WTC11 (cell line): ENCODE data around the gene FHOD3. TPM values are rescaled to one million over a fixed set of nuclear protein-coding genes. Genes with fewer than 3 reads are reported as not detected.

Experiments
- ATAC-seq: fragments of 200-7000 bp; cut with Tn5 transposase; 2 replicates; pipeline ENCODE4 v1.10.0; 2021; ENCODE audit warnings: mild to moderate bottlenecking, moderate library complexity
- CTCF ChIA-PET: fragments of 300-600 bp; sonication (Branson Sonifier 250); formaldehyde crosslinking; loops from one replicate; lab custom pipeline; 2021; ENCODE audit warnings: antibody characterized with exemption; lab: Charles Lee
- POLR2A ChIA-PET: fragments of 350-600 bp; sonication (Branson Sonifier 250); formaldehyde crosslinking; loops from one replicate; lab custom pipeline; 2021; ENCODE audit warnings: antibody characterized with exemption; lab: Charles Lee
- DNase-seq: peaks from one replicate; pipeline ENCODE4 v3.0.0; 2021; ENCODE audit warnings: low spot score
- H3K27ac Mint-ChIP-seq: 2 replicates; pipeline ENCODE4 v1.8.0; 2021; ENCODE audit warnings: mixed read lengths
- H3K27me3 Mint-ChIP-seq: 2 replicates; pipeline ENCODE4 v1.8.0; 2021; ENCODE audit warnings: low read depth, mild to moderate bottlenecking, moderate library complexity, mixed read lengths
- H3K36me3 Mint-ChIP-seq: 2 replicates; pipeline ENCODE4 v1.8.0; 2021; ENCODE audit warnings: mixed read lengths
- H3K4me1 Mint-ChIP-seq: 2 replicates; pipeline ENCODE4 v1.8.0; 2022; ENCODE audit warnings: mixed read lengths
- H3K4me3 Mint-ChIP-seq: 2 replicates; pipeline ENCODE4 v1.8.0; 2021; ENCODE audit warnings: mild to moderate bottlenecking, moderate library complexity, mixed read lengths
- H3K9me3 Mint-ChIP-seq: 2 replicates; pipeline ENCODE4 v1.8.0; 2021; ENCODE audit warnings: mixed read lengths
- FOXK1 ChIP-seq: sonication (generic); formaldehyde crosslinking; IDR thresholded peaks from 2 replicates; pipeline ENCODE4 v1.8.0; 2022; ENCODE audit warnings: mild to moderate bottlenecking, moderate library complexity, missing genetic modification reagents
- IRF2 ChIP-seq: sonication (generic); formaldehyde crosslinking; IDR thresholded peaks from 2 replicates; pipeline ENCODE4 v1.8.0; 2022; ENCODE audit warnings: low read depth, missing genetic modification reagents, borderline replicate concordance
- NFATC4 ChIP-seq: fragments of 250-450 bp; sonication (Bioruptor Pico); IDR thresholded peaks from 2 replicates; pipeline ENCODE4 v1.9.0; 2021; ENCODE audit warnings: mild to moderate bottlenecking
- NR3C1 ChIP-seq: sonication (generic); formaldehyde crosslinking; conservative IDR thresholded peaks from 2 replicates; pipeline ENCODE4 v1.8.1; 2023; ENCODE audit warnings: low read depth, mild to moderate bottlenecking, missing genetic modification reagents
- PRRX2 ChIP-seq: fragments of 250-450 bp; sonication (Bioruptor Pico); IDR thresholded peaks from 2 replicates; pipeline ENCODE4 v1.8.0; 2021; ENCODE audit warnings: mild to moderate bottlenecking
- TCF7 ChIP-seq: sonication (generic); formaldehyde crosslinking; IDR thresholded peaks from 2 replicates; pipeline ENCODE4 v1.8.0; 2022; ENCODE audit warnings: mild to moderate bottlenecking, low read depth, missing genetic modification reagents, moderate library complexity
- ZNF138 ChIP-seq: sonication (generic); formaldehyde crosslinking; conservative IDR thresholded peaks from 2 replicates; pipeline ENCODE4 v1.8.1; 2022; ENCODE audit warnings: mild to moderate bottlenecking, moderate library complexity, missing genetic modification reagents
- ZNF263 ChIP-seq: sonication (generic); formaldehyde crosslinking; IDR thresholded peaks from 2 replicates; pipeline ENCODE4 v1.8.1; 2022; ENCODE audit warnings: low read depth, mild to moderate bottlenecking, moderate library complexity, missing genetic modification reagents
- ZNF416 ChIP-seq: fragments of 250-450 bp; sonication (Bioruptor Pico); IDR thresholded peaks from 2 replicates; pipeline ENCODE4 v1.9.0; 2021; ENCODE audit warnings: mild to moderate bottlenecking, inconsistent platforms
- total RNA-seq: library from RNA; stranded (reverse); gene quantifications from 3 replicates; pipeline ENCODE4 v1.2.3, GENCODE V29; 2021
- TF ChIP-seq, protein P1 (sequence below): fragments of 250-450 bp; sonication (Bioruptor Pico); conservative IDR thresholded peaks from 2 replicates; pipeline ENCODE4 v1.9.0; 2021; ENCODE audit warnings: mild to moderate bottlenecking
- TF ChIP-seq, protein P2 (sequence below): sonication (generic); formaldehyde crosslinking; IDR thresholded peaks from 2 replicates; pipeline ENCODE4 v1.8.0; 2022; ENCODE audit warnings: mild to moderate bottlenecking, missing genetic modification reagents
- TF ChIP-seq, protein P3 (sequence below): fragments of 250-450 bp; sonication (Bioruptor Pico); IDR thresholded peaks from 2 replicates; pipeline ENCODE4 v1.8.0; 2021; ENCODE audit warnings: mild to moderate bottlenecking
- TF ChIP-seq, protein P4 (sequence below): sonication (generic); formaldehyde crosslinking; IDR thresholded peaks from 2 replicates; pipeline ENCODE4 v1.8.1; 2022; ENCODE audit warnings: low read depth, missing genetic modification reagents, borderline replicate concordance
- TF ChIP-seq, protein P5 (sequence below): sonication (generic); formaldehyde crosslinking; IDR thresholded peaks from 2 replicates; pipeline ENCODE4 v1.8.0; 2022; ENCODE audit warnings: mild to moderate bottlenecking, missing genetic modification reagents
- TF ChIP-seq, protein P6 (sequence below): fragments of 250-450 bp; sonication (Bioruptor Pico); IDR thresholded peaks from 2 replicates; pipeline ENCODE4 v1.9.0; 2021; ENCODE audit warnings: moderate library complexity, mild to moderate bottlenecking, inconsistent platforms, borderline replicate concordance
- TF ChIP-seq, protein P7 (sequence below): sonication (generic); formaldehyde crosslinking; IDR thresholded peaks from 2 replicates; pipeline ENCODE4 v1.8.0; 2023; ENCODE audit warnings: missing genetic modification reagents, mild to moderate bottlenecking, borderline replicate concordance

FHOD3 gene
- total RNA-seq, 1 experiment from 2014 or later: 3.8 TPM

DNA sequence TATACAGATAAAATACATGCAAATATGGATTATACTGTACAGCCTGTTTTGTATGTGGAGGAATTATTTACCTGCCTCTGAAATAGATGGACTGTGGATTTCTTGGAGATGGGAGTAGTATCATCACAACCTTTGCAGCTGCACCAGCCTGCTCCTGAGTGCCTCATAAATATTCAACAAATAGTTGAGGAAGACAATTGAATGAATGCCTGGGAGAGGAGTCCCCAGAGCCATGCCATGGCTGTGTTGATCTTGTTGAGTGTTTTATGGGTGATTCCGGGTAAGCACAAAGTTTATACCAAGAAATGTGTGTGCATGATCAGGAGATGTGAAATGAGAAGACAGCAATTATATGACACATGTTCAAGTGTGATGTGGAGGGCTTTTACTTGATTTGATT lies 225.0 kb downstream of the FHOD3 start:
- peaks cover 17% of the 10 kb centered on the region for H3K4me1 Mint-ChIP-seq
- no peaks in the 10 kb centered on the region for H3K27me3 Mint-ChIP-seq
- H3K9me3 Mint-ChIP-seq: 0 out of 2 replicates have a peak, but pooled peaks cover 7% of the 10 kb centered on the region
- H3K27ac Mint-ChIP-seq: no peak overlapping the region
- H3K36me3 Mint-ChIP-seq: no peaks in the 10 kb centered on the region
- DNase-seq (no peak), ATAC-seq (peak; percentile 86)
- POLR2A ChIA-PET: no interaction called here
- TF ChIP-seq IRF2 (CRISPR knock-in tag): no peak
- TF ChIP-seq FOXK1: no peak
- no peak for TF ChIP-seq NR3C1 (CRISPR knock-in tag)
- TF ChIP-seq, protein P1, sequence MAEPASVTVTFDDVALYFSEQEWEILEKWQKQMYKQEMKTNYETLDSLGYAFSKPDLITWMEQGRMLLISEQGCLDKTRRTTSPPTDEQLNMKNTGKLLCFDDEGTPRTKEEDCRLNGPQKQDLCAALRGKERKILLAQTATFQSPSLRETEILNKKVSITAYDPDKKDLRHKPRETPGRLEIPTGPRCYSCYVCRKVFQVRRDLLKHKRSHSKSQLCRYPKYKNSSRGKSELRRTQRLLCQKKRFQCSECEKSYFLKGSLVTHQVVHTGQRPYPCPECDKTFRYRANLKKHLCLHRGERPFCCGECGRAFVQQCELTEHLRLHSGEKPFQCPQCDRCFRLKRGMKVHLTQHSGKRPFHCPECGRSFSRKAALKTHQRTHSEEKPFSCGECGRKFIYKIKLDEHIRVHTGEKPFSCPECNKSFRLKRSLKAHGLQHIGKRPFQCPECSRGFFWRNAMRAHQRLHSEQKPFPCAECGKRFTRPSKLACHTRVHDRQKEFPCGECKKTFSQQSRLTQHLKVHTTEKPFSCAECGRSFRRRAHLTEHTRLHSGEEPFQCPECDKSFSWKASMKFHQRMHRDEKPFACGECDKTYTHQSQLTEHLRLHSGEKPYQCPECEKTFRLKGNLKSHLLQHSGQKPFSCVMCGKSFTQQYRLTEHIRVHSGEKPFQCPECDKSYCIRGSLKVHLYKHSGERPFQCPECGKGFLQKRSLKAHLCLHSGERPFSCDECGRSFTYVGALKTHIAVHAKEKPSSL (CRISPR knock-in tag): no peak
- TF ChIP-seq, protein P2, sequence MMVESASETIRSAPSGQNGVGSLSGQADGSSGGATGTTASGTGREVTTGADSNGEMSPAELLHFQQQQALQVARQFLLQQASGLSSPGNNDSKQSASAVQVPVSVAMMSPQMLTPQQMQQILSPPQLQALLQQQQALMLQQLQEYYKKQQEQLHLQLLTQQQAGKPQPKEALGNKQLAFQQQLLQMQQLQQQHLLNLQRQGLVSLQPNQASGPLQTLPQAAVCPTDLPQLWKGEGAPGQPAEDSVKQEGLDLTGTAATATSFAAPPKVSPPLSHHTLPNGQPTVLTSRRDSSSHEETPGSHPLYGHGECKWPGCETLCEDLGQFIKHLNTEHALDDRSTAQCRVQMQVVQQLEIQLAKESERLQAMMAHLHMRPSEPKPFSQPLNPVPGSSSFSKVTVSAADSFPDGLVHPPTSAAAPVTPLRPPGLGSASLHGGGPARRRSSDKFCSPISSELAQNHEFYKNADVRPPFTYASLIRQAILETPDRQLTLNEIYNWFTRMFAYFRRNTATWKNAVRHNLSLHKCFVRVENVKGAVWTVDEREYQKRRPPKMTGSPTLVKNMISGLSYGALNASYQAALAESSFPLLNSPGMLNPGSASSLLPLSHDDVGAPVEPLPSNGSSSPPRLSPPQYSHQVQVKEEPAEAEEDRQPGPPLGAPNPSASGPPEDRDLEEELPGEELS (CRISPR knock-in tag): no peak
- TF ChIP-seq, all 79 proteins: peak for 0
- no peak overlapping the region for H3K4me3 Mint-ChIP-seq
- CTCF ChIA-PET: interaction anchor here (0.6 kb wide), 1 partner anchor 126 kb away, joined by 3 read pairs; no protein-coding TSS in a partner anchor

DNA sequence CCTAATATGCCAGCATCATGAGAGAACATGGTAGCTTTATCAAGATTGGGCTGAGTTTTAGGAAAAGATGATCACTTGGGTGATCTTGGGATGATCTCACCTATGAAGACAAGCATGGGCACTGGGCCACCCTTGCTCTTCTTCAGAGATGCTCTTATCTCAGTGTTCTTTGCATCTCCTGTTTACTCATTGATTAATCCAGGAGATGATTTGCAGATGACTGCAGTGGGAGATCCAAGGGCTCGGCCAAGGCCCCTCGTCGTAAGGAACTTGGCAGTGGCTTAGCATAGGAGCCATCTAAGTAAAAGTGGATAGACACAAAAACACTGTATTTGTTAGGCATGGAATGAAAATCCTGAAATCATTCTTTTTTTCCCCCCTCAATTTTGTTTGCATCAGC lies 228.4 kb downstream of the FHOD3 start:
- Mint-ChIP-seq H3K36me3 (no peaks in the 10 kb centered on the region), H3K4me1 (peaks cover 28% of the 10 kb centered on the region), H3K4me3 (no peak overlapping the region), H3K27me3 (no peaks in the 10 kb centered on the region), H3K27ac (no peak overlapping the region), H3K9me3 (0 out of 2 replicates have a peak, but pooled peaks cover 7% of the 10 kb centered on the region)
- ChIA-PET POLR2A (no interaction called here), CTCF (no interaction called here)
- TF ChIP-seq PRRX2 (CRISPR knock-in tag): no peak
- TF ChIP-seq NFATC4 (CRISPR knock-in tag): no peak
- TF ChIP-seq NR3C1 (CRISPR knock-in tag): no peak
- TF ChIP-seq ZNF416: no peak
- TF ChIP-seq, protein P3, sequence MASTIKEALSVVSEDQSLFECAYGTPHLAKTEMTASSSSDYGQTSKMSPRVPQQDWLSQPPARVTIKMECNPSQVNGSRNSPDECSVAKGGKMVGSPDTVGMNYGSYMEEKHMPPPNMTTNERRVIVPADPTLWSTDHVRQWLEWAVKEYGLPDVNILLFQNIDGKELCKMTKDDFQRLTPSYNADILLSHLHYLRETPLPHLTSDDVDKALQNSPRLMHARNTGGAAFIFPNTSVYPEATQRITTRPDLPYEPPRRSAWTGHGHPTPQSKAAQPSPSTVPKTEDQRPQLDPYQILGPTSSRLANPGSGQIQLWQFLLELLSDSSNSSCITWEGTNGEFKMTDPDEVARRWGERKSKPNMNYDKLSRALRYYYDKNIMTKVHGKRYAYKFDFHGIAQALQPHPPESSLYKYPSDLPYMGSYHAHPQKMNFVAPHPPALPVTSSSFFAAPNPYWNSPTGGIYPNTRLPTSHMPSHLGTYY: no peak
- no peak for DNase-seq
- no peak for ATAC-seq

DNA sequence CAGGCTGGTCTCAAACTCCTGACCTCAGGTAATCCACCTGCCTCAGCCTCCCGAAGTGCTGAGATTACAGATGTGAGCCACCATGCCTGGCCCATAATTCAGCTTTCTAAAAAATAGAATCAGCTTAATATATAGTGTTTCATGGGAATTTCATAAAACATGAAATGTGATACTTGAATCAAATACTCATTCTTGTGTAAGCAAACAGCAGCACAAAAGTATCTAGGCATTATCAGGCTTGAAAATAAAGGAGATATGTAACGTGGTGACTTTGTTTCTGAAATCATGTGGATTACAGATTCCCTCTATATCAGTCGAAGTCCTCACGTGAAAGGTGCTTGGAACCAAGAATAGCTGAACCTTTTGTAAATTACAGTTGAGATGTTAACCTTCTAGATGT lies 229.1 kb downstream of the FHOD3 start:
- Mint-ChIP-seq H3K36me3 (no peaks in the 10 kb centered on the region), H3K27ac (no peak overlapping the region), H3K4me3 (no peak overlapping the region), H3K27me3 (no peaks in the 10 kb centered on the region), H3K4me1 (peaks cover 28% of the 10 kb centered on the region), H3K9me3 (0 out of 2 replicates have a peak, but pooled peaks cover 4% of the 10 kb centered on the region)
- CTCF ChIA-PET: no interaction called here
- DNase-seq (no peak), ATAC-seq (no peak)
- no peak for TF ChIP-seq ZNF138
- TF ChIP-seq, protein P4, sequence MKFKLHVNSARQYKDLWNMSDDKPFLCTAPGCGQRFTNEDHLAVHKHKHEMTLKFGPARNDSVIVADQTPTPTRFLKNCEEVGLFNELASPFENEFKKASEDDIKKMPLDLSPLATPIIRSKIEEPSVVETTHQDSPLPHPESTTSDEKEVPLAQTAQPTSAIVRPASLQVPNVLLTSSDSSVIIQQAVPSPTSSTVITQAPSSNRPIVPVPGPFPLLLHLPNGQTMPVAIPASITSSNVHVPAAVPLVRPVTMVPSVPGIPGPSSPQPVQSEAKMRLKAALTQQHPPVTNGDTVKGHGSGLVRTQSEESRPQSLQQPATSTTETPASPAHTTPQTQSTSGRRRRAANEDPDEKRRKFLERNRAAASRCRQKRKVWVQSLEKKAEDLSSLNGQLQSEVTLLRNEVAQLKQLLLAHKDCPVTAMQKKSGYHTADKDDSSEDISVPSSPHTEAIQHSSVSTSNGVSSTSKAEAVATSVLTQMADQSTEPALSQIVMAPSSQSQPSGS (CRISPR knock-in tag): no peak
- TF ChIP-seq ZNF263 (CRISPR knock-in tag): no peak
- TF ChIP-seq, protein P5, sequence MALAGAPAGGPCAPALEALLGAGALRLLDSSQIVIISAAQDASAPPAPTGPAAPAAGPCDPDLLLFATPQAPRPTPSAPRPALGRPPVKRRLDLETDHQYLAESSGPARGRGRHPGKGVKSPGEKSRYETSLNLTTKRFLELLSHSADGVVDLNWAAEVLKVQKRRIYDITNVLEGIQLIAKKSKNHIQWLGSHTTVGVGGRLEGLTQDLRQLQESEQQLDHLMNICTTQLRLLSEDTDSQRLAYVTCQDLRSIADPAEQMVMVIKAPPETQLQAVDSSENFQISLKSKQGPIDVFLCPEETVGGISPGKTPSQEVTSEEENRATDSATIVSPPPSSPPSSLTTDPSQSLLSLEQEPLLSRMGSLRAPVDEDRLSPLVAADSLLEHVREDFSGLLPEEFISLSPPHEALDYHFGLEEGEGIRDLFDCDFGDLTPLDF (CRISPR knock-in tag): no peak
- TF ChIP-seq, protein P6, sequence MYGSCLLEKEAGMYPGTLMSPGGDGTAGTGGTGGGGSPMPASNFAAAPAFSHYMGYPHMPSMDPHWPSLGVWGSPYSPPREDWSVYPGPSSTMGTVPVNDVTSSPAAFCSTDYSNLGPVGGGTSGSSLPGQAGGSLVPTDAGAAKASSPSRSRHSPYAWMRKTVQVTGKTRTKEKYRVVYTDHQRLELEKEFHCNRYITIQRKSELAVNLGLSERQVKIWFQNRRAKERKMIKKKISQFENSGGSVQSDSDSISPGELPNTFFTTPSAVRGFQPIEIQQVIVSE: no peak
- TF ChIP-seq, protein P7, sequence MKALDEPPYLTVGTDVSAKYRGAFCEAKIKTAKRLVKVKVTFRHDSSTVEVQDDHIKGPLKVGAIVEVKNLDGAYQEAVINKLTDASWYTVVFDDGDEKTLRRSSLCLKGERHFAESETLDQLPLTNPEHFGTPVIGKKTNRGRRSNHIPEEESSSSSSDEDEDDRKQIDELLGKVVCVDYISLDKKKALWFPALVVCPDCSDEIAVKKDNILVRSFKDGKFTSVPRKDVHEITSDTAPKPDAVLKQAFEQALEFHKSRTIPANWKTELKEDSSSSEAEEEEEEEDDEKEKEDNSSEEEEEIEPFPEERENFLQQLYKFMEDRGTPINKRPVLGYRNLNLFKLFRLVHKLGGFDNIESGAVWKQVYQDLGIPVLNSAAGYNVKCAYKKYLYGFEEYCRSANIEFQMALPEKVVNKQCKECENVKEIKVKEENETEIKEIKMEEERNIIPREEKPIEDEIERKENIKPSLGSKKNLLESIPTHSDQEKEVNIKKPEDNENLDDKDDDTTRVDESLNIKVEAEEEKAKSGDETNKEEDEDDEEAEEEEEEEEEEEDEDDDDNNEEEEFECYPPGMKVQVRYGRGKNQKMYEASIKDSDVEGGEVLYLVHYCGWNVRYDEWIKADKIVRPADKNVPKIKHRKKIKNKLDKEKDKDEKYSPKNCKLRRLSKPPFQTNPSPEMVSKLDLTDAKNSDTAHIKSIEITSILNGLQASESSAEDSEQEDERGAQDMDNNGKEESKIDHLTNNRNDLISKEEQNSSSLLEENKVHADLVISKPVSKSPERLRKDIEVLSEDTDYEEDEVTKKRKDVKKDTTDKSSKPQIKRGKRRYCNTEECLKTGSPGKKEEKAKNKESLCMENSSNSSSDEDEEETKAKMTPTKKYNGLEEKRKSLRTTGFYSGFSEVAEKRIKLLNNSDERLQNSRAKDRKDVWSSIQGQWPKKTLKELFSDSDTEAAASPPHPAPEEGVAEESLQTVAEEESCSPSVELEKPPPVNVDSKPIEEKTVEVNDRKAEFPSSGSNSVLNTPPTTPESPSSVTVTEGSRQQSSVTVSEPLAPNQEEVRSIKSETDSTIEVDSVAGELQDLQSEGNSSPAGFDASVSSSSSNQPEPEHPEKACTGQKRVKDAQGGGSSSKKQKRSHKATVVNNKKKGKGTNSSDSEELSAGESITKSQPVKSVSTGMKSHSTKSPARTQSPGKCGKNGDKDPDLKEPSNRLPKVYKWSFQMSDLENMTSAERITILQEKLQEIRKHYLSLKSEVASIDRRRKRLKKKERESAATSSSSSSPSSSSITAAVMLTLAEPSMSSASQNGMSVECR (CRISPR knock-in tag): no peak
- no peak for TF ChIP-seq TCF7 (CRISPR knock-in tag)
- POLR2A ChIA-PET: no interaction called here
